GM12878 (cell line): Measurements from ENCODE around the gene FAS. TPM values are rescaled to one million over a fixed set of nuclear protein-coding genes. Genes with fewer than 3 reads are reported as not detected.

ENCODE experiments used
- ATAC-seq: fragments of 200-7000 bp; cut with Tn5 transposase; 3 replicates; pipeline ENCODE4 v1.9.1; 2020; ENCODE audit warnings: mild to moderate bottlenecking, moderate library complexity
- BruUV-seq: library from RNA; stranded (reverse); fragments of 400-500 nt; replicated peaks from 2 replicates; lab custom pipeline; 2021; lab: Mats Ljungman, UMichigan
- CTCF ChIA-PET: fragments of 300-600 bp; sonication (Branson Sonifier 250); formaldehyde crosslinking; extraction: SDS; loops from one replicate; lab custom pipeline; 2021; ENCODE audit warnings: inconsistent platforms; lab: Yijun Ruan, JAX
- POLR2A ChIA-PET: fragments of 350-600 bp; formaldehyde crosslinking; extraction: SDS; loops from one replicate; lab custom pipeline; 2021; ENCODE audit warnings: inconsistent platforms; lab: Charles Lee
- RAD21 ChIA-PET: fragments of 300-600 bp; sonication (Branson Sonifier 250); formaldehyde crosslinking; loops from one replicate; lab custom pipeline; 2023; ENCODE audit warnings: antibody characterized with exemption; ENCODE audit not compliant: unreplicated experiment; lab: Charles Lee
- SMC1A ChIA-PET: fragments of 300-600 bp; sonication (Branson Sonifier 250); formaldehyde crosslinking; loops from one replicate; lab custom pipeline; 2023; ENCODE audit not compliant: unreplicated experiment, uncharacterized antibody; lab: Charles Lee
- DNase-seq: peaks from one replicate; pipeline ENCODE4 v3.0.0-alpha.2; 2011; ENCODE audit warnings: low read depth, low spot score
- FAIRE-seq: peaks from 3 replicates; lab custom pipeline; 2011; peaks lifted over from hg19 to GRCh38; lab: Jason Lieb, UNC
- H2AFZ ChIP-seq: 2 replicates; pipeline ENCODE4 v1.6.0; 2011; ENCODE audit warnings: low read depth, low read length, control low read depth; ENCODE audit not compliant: control insufficient read depth
- H3K27ac ChIP-seq: 2 replicates; pipeline ENCODE4 v1.5.1; 2011; ENCODE audit warnings: control low read depth; ENCODE audit not compliant: control insufficient read depth, insufficient read depth
- H3K27me3 ChIP-seq, 2 experiments: replicated peaks in 1 of 2; 2 replicates each; pipeline versions ENCODE4 v1.6.0 to v1.6.1; 2011; ENCODE audit warnings: low read length in 1 of 2; ENCODE audit not compliant: control insufficient read depth in 2 of 2, insufficient read depth in 2 of 2
- H3K36me3 ChIP-seq, 2 experiments: 2 replicates each; pipeline ENCODE4 v1.5.1; 2011; ENCODE audit warnings: low read length in 1 of 2; ENCODE audit not compliant: control insufficient read depth in 2 of 2, insufficient read depth in 2 of 2
- H3K4me1 ChIP-seq: 2 replicates; pipeline ENCODE4 v1.6.1; 2011; ENCODE audit warnings: mild to moderate bottlenecking, low read length, moderate library complexity, mixed read lengths; ENCODE audit not compliant: control insufficient read depth, insufficient read depth
- H3K4me2 ChIP-seq: 2 replicates; pipeline ENCODE4 v1.6.0; 2011; ENCODE audit warnings: control low read depth; ENCODE audit not compliant: control insufficient read depth, insufficient read depth
- H3K4me3 ChIP-seq: fragments of 200-600 bp; sonication (generic); 2 replicates; pipeline ENCODE4 v1.5.1; 2016
- H3K79me2 ChIP-seq: 2 replicates; pipeline ENCODE4 v1.6.0; 2011; ENCODE audit warnings: low read length; ENCODE audit not compliant: control insufficient read depth, insufficient read depth
- H3K9ac ChIP-seq: 2 replicates; pipeline ENCODE4 v1.8.0; 2011; ENCODE audit warnings: low read length, control low read depth, mixed read lengths; ENCODE audit not compliant: control insufficient read depth, insufficient read depth
- H3K9me3 ChIP-seq: replicated peaks from 3 replicates; pipeline ENCODE4 v1.5.1; 2011; ENCODE audit warnings: mild to moderate bottlenecking, low read length; ENCODE audit not compliant: control insufficient read depth, insufficient read depth
- H4K20me1 ChIP-seq: 2 replicates; pipeline ENCODE4 v1.6.0; 2011; ENCODE audit not compliant: control insufficient read depth, insufficient read depth
- IKZF2 ChIP-seq, 2 experiments: fragments of 450-650 bp; IDR thresholded peaks; 2 replicates each; pipeline ENCODE4 v1.6.1; 2017; ENCODE audit warnings: mild to moderate bottlenecking in 2 of 2, moderate library complexity in 2 of 2
- KLF5 ChIP-seq: fragments of 450-650 bp; IDR thresholded peaks from 2 replicates; pipeline ENCODE4 v1.6.1; 2014; ENCODE audit warnings: mild to moderate bottlenecking; ENCODE audit not compliant: partially characterized antibody
- MEF2A ChIP-seq: IDR thresholded peaks from 2 replicates; pipeline ENCODE4 v1.6.1; 2011; ENCODE audit warnings: low read depth, mild to moderate bottlenecking, low read length, moderate library complexity; ENCODE audit not compliant: insufficient read depth
- MTA2 ChIP-seq: fragments of 450-650 bp; IDR thresholded peaks from 2 replicates; pipeline ENCODE4 v1.6.1; 2016; ENCODE audit warnings: low read depth, mild to moderate bottlenecking, moderate library complexity
- NFYA ChIP-seq: IDR thresholded peaks from 2 replicates; pipeline ENCODE4 v1.6.1; 2011; ENCODE audit warnings: low read depth, mild to moderate bottlenecking, low read length, improper control_type of control experiment, borderline replicate concordance
- PKNOX1 ChIP-seq: fragments of 450-650 bp; IDR thresholded peaks from 2 replicates; pipeline ENCODE4 v1.6.1; 2016; ENCODE audit warnings: mild to moderate bottlenecking
- RAD51 ChIP-seq: fragments of 450-650 bp; IDR thresholded peaks from 2 replicates; pipeline ENCODE4 v1.6.1; 2016; ENCODE audit warnings: moderate library complexity, mild to moderate bottlenecking, inconsistent platforms
- RUNX3 ChIP-seq: IDR thresholded peaks from 2 replicates; pipeline ENCODE4 v1.6.1; 2012; ENCODE audit warnings: low read length, inconsistent platforms
- SRF ChIP-seq, 2 experiments: IDR thresholded peaks; 2 replicates each; pipeline ENCODE4 v1.6.1; 2011; ENCODE audit warnings: low read depth in 2 of 2, low read length in 2 of 2, mild to moderate bottlenecking in 1 of 2, moderate library complexity in 1 of 2
- SUPT20H ChIP-seq: IDR thresholded peaks from 2 replicates; pipeline ENCODE4 v1.6.1; 2011; ENCODE audit warnings: low read depth, mild to moderate bottlenecking, low read length, moderate library complexity, borderline replicate concordance; ENCODE audit not compliant: control insufficient read depth
- TBL1XR1 ChIP-seq: IDR thresholded peaks from 2 replicates; pipeline ENCODE4 v1.6.1; 2012; ENCODE audit warnings: low read depth, low read length, improper control_type of control experiment
- WGBS: methylation state at CpG from one replicate; pipeline ENCODE4 v1.1.6; 2016; ENCODE audit warnings: low lambda C conversion rate; ENCODE audit not compliant: insufficient replicate concordance, insufficient coverage; ENCODE audit errors: missing lambda C conversion rate; 5-methylcytosine and 5-hydroxymethylcytosine counted together
- in situ Hi-C: fragments of 300-500 bp; cut with MboI; formaldehyde crosslinking; loops from 9 replicates; pipeline ENCODE4 v1.14.3; 2018; ENCODE audit warnings: mixed read lengths
- intact Hi-C: fragments of 100-400 bp; cut with micrococcal nuclease; formaldehyde crosslinking; loops from one replicate; pipeline ENCODE4 v1.14.2; 2022; ENCODE audit not compliant: unreplicated experiment
- polyA plus RNA-seq, 11 experiments: library from polyadenylated mRNA; depleted of rRNA in 4 of 11; unstranded in 6 of 11; stranded (reverse) in 5 of 11; fragments of >200 nt; fragmentation: Nextera tagmentation in 4 of 11; fragmentation: Illumina TruSeq in 1 of 11; extraction: Ambion mirVana in 4 of 11; extraction: Trizol in 1 of 11; gene quantifications; 1 replicate in 1 of 11; 2 replicates in 10 of 11; pipeline versions ENCODE4 v1.2.1 to v1.2.3, GENCODE V29; 2011 to 2016; ENCODE audit warnings: inconsistent platforms in 2 of 11, missing spikeins in 2 of 11, low read depth in 1 of 11
- total RNA-seq, 4 experiments: library from RNA; depleted of rRNA in 3 of 4; stranded (reverse); fragments of >200 nt in 3 of 4; fragmentation: Illumina TruSeq in 1 of 4; extraction: Trizol in 1 of 4; gene quantifications; 2 replicates each; pipeline versions ENCODE4 v1.2.1 to v1.2.3, GENCODE V29; 2013 to 2021
- TF ChIP-seq, protein P1 (sequence below): IDR thresholded peaks from 2 replicates; pipeline ENCODE4 v1.6.1; 2011; ENCODE audit warnings: mild to moderate bottlenecking, low read depth, low read length, moderate library complexity; ENCODE audit not compliant: insufficient replicate concordance
- TF ChIP-seq, protein P2 (sequence below): fragments of 450-650 bp; IDR thresholded peaks from 2 replicates; pipeline ENCODE4 v1.6.1; 2017; ENCODE audit warnings: low read depth, mild to moderate bottlenecking, moderate library complexity

The FAS gene
- total and polyA plus RNA-seq, 10 of the 15 experiments (the other 5 are each of a cell fraction or from before 2014, with no cell fraction given): 50.1 to 147 (median 69.9) TPM

DNA sequence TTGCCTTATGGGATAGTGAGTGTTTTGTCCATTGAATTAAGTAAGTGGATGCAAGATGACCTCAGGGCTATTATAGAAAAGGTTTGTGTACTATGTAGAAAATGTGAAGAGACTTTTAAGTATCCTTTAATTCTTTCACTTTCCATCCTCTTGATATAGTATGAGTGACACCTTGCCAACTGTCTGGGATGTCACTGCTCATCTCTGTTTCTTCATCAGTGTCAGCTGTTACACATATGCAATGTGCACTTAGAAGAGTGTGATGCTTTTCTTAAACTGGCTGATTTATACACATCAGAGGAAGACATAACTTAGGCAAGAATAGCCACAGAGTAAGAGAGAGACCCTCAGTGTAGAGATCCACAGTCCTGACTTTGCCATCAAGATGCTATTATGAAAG, 29.3 kb upstream of the FAS start:
- Histone ChIP-seq H3K4me2 (no peak overlapping the region), H3K36me3 (no peaks in the 10 kb centered on the region), H3K9ac (no peak overlapping the region), H3K79me2 (no peaks in the 10 kb centered on the region), H3K4me3 (no peak overlapping the region), H3K27ac (no peak overlapping the region), H2AFZ (no peak overlapping the region), H3K27me3 (no peaks in the 10 kb centered on the region), H3K4me1 (no peaks in the 10 kb centered on the region), H3K9me3 (no peaks in the 10 kb centered on the region), H4K20me1 (no peaks in the 10 kb centered on the region)
- DNase-seq: no peak
- CTCF ChIA-PET: interaction anchor here (2.5 kb wide), 1 partner anchor 26 kb away, joined by 9 read pairs; no protein-coding TSS in a partner anchor
- RAD21 ChIA-PET: no interaction called here
- no peak for FAIRE-seq
- intact Hi-C loops: no loop called here
- TF ChIP-seq KLF5 (no peak), PKNOX1 (peak; percentile 72), MEF2A (no peak), IKZF2 (IDR thresholded peaks at IDR 0.05) (no peak)
- peak; percentile 35 for ATAC-seq
- POLR2A ChIA-PET: interaction anchor here (1.2 kb wide), 1 partner anchor 29 kb away, joined by 4 read pairs; the partner anchor contains the start of gene FAS
- in situ Hi-C loops: no loop called here
- SMC1A ChIA-PET: interaction anchor here (1.2 kb wide), 1 partner anchor 27 kb away, joined by 3 read pairs; no protein-coding TSS in a partner anchor
- no TSS peak for BruUV-seq

DNA sequence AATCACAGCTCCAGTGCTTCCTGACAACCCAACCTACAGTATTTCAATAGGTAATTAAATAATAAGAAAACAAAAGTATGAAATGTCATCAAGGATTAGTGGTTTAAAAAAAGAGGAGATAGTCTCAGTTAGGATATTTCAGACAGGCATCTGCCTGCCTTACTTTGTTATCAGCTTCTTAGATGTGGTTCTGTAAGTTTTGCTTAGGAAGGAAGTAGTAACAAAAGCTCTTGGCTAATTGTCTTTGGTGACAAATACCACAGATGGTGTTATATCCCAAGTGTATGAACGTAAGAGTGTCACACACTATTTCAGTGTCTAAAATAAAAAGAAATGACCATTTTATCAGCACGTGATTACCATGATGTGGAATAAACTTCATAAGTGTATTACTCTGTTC, 28.3 kb upstream of the FAS start:
- H4K20me1 ChIP-seq: no peaks in the 10 kb centered on the region
- in situ Hi-C loops (no loop called here), intact Hi-C loops (no loop called here)
- no peak overlapping the region for H3K9ac ChIP-seq
- no peak overlapping the region for H3K4me2 ChIP-seq
- FAIRE-seq (no peak), DNase-seq (no peak), ATAC-seq (peak; percentile 71)
- ChIA-PET CTCF (interaction anchor here (0.6 to 1.4 kb wide), 4 partner anchors 10 to 39 kb away, joined by 3 read pairs; partner anchors contain the start of gene ACTA2), RAD21 (interaction anchor here (1.2 to 1.4 kb wide), 2 partner anchors 25 to 26 kb away, joined by 4 to 5 read pairs; no protein-coding TSS in a partner anchor), SMC1A (interaction anchor here (0.8 to 1.1 kb wide), 3 partner anchors 17 to 30 kb away, joined by 3 to 4 read pairs (median 3); no protein-coding TSS in a partner anchor), POLR2A (interaction anchor here (1.2 kb wide), 1 partner anchor 28 kb away, joined by 4 read pairs; the partner anchor contains the start of gene FAS)
- no peaks in the 10 kb centered on the region for H3K79me2 ChIP-seq
- H3K36me3 ChIP-seq: no peaks in the 10 kb centered on the region
- no TSS peak for BruUV-seq
- H3K27me3 ChIP-seq: no peaks in the 10 kb centered on the region
- H3K4me1 ChIP-seq: no peaks in the 10 kb centered on the region
- H3K27ac ChIP-seq: no peak overlapping the region
- no peaks in the 10 kb centered on the region for H3K9me3 ChIP-seq
- H2AFZ ChIP-seq: no peak overlapping the region
- WGBS: 55% methylated on average over 2 of the region's 2 CpGs
- H3K4me3 ChIP-seq: no peak overlapping the region
- TF ChIP-seq NFYA (no peak), SRF (IDR thresholded peaks at IDR 0.05; ENCODE audit: low read depth in 2 of 2, low read length in 2 of 2) (no peak), MTA2 (peak; percentile 85), SUPT20H (no peak), TBL1XR1 (no peak), IKZF2 (IDR thresholded peaks at IDR 0.05) (peak; percentile 63 to 68; a peak in 3 of 4 replicates), RAD51 (peak; percentile 26; the same call in 1 of the 2 replicates), RUNX3 (peak; percentile 76)
- TF ChIP-seq, protein P1, sequence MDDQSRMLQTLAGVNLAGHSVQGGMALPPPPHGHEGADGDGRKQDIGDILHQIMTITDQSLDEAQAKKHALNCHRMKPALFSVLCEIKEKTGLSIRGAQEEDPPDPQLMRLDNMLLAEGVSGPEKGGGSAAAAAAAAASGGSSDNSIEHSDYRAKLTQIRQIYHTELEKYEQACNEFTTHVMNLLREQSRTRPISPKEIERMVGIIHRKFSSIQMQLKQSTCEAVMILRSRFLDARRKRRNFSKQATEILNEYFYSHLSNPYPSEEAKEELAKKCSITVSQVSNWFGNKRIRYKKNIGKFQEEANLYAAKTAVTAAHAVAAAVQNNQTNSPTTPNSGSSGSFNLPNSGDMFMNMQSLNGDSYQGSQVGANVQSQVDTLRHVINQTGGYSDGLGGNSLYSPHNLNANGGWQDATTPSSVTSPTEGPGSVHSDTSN: no peak
- TF ChIP-seq, protein P2, sequence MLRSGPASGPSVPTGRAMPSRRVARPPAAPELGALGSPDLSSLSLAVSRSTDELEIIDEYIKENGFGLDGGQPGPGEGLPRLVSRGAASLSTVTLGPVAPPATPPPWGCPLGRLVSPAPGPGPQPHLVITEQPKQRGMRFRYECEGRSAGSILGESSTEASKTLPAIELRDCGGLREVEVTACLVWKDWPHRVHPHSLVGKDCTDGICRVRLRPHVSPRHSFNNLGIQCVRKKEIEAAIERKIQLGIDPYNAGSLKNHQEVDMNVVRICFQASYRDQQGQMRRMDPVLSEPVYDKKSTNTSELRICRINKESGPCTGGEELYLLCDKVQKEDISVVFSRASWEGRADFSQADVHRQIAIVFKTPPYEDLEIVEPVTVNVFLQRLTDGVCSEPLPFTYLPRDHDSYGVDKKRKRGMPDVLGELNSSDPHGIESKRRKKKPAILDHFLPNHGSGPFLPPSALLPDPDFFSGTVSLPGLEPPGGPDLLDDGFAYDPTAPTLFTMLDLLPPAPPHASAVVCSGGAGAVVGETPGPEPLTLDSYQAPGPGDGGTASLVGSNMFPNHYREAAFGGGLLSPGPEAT: 0 out of 2 replicates have a peak, but pooled peaks have one; percentile 19
